ENCODE results near the gene MADD. TPM values are rescaled to one million over a fixed set of nuclear protein-coding genes. Genes with fewer than 3 reads are reported as not detected.

Gene MADD
- total and polyA plus RNA-seq, 2 donors (not counting 3 experiments of a cell fraction or from before 2014, with no cell fraction given) = 35.3 to 36.8 TPM

- ChIA-PET CTCF (interaction anchor here (1.0 kb wide), 2 partner anchors 19 to 32 kb away, joined by 4 to 5 read pairs; no protein-coding TSS in a partner anchor), POLR2A (interaction anchor here (0.6 kb wide), 1 partner anchor 35 kb away, joined by 5 read pairs; no protein-coding TSS in a partner anchor)
- Histone ChIP-seq H3K4me1 (ENCODE audit: control insufficient read depth, extremely low read depth, insufficient read depth, low read length) (no peaks in the 10 kb centered on the region), H3K9me1 (replicated peaks; ENCODE audit: control insufficient read depth, extremely low read depth, insufficient read depth, low read length) (no peaks in the 10 kb centered on the region), H3K9ac (replicated peaks; ENCODE audit: extremely low read depth, insufficient read depth, low read length) (no peak overlapping the region), H2AFZ (ENCODE audit: low read depth, low read length) (no peak overlapping the region), H3K9me3 (replicated peaks; ENCODE audit: control insufficient read depth, insufficient read depth, low read length) (no peaks in the 10 kb centered on the region), H3K27me3 (ENCODE audit: control insufficient read depth in 2 of 2, insufficient read depth in 2 of 2, low read length in 2 of 2) (no peaks in the 10 kb centered on the region), H4K20me1 (replicated peaks; ENCODE audit: control insufficient read depth, extremely low read depth, insufficient read depth, low read length) (no peaks in the 10 kb centered on the region), H3K27ac (ENCODE audit: insufficient read depth, low read depth, low read length) (no peak overlapping the region), H3K36me3 (ENCODE audit: control insufficient read depth in 2 of 2, extremely low read depth in 1 of 2, insufficient read depth in 2 of 2, low read length in 2 of 2) (no peaks in the 10 kb centered on the region), H3K4me3 (replicated peaks in 1 of 3; ENCODE audit: insufficient read depth in 1 of 3, low read depth in 1 of 3, low read length in 3 of 3) (no peak overlapping the region), H3K4me2 (ENCODE audit: insufficient read depth, low read length) (no peak overlapping the region), H3K79me2 (ENCODE audit: control insufficient read depth, insufficient read depth, low read length) (no peaks in the 10 kb centered on the region)
- no peak for FAIRE-seq
- BruUV-seq (replicated peaks) = no TSS peak
- dilution Hi-C loops (cut with MboI; ENCODE audit: extremely low pct_ligation_motif_present, low sequenced_read_pairs) = no loop called here
- TF ChIP-seq FOS (IDR thresholded peaks at IDR 0.05; ENCODE audit: borderline replicate concordance, insufficient read depth, low read length) (no peak), POLR2A (IDR thresholded peaks at IDR 0.05; ENCODE audit: low read depth, low read length) (no peak), GATA2 (IDR thresholded peaks at IDR 0.05; ENCODE audit: insufficient read depth, insufficient read length, low read depth, low read length) (no peak), MAX (IDR thresholded peaks at IDR 0.05; ENCODE audit: insufficient read depth, insufficient read length) (no peak), CTCF (IDR thresholded peaks at IDR 0.05; ENCODE audit: extremely low read depth in 1 of 2, insufficient read depth in 1 of 2, low read depth in 1 of 2, low read length in 2 of 2) (no peak), JUN (IDR thresholded peaks at IDR 0.05; ENCODE audit: borderline replicate concordance, insufficient read depth, insufficient read length, low read depth) (no peak), MYC (IDR thresholded peaks at IDR 0.05; ENCODE audit: low read depth, low read length) (no peak), POLR2AphosphoS5 (IDR thresholded peaks at IDR 0.05; ENCODE audit: insufficient read depth, low read depth, low read length) (no peak), EZH2 (IDR thresholded peaks at IDR 0.05; ENCODE audit: borderline replicate concordance, low read depth, low read length, severe bottlenecking) (no peak)
- DNase-seq (ENCODE audit: low read depth, low spot score) = no peak
- intact Hi-C loops (cut with micrococcal nuclease) = no loop called here
These were observed 65.8 kb downstream of the MADD start for GRCh38 chr11:47335733-47336132.

Data from endothelial cell of umbilical vein (primary cell).